Measurements from ENCODE around the gene ANO1.

- TF ChIP-seq CTCF (IDR thresholded peaks at IDR 0.05; ENCODE audit: low read length) = no peak
- no peak for TF ChIP-seq EZH2 (optimal IDR thresholded peaks at IDR 0.05; ENCODE audit: low read depth, low read length)
- TF ChIP-seq EZH2phosphoT487 (IDR thresholded peaks at IDR 0.05; ENCODE audit: low read length) = no peak
Measured at GRCh38 chr11:70040869-70041501, 37.1 kb upstream of the ANO1 start.
